HEK293 (cell line): Measurements from ENCODE around the gene KLF13.

ENCODE experiments used
- CTCF ChIA-PET: fragments of 350-600 bp; formaldehyde crosslinking; extraction: SDS; loops from one replicate; lab custom pipeline; 2021; ENCODE audit warnings: antibody characterized with exemption; lab: Yijun Ruan, JAX
- POLR2A ChIA-PET: fragments of 300-600 bp; formaldehyde crosslinking; extraction: SDS; loops from one replicate; lab custom pipeline; 2020; ENCODE audit warnings: antibody characterized with exemption, inconsistent platforms; lab: Yijun Ruan, JAX
- H3K27ac ChIP-seq: fragments of 200-500 bp; sonication (Bioruptor generic); 2 replicates; pipeline ENCODE4 v1.5.1; 2014; ENCODE audit warnings: low read depth, low read length, control low read depth, inconsistent platforms; ENCODE audit errors: extremely low read depth
- H3K36me3 ChIP-seq, 2 experiments: fragments of 200-500 bp in 1 of 2; sonication (Bioruptor generic) in 1 of 2; 1 replicate in 1 of 2; 2 replicates in 1 of 2; pipeline ENCODE4 v1.5.1; 2014 to 2017; ENCODE audit warnings: inconsistent platforms in 2 of 2, low read length in 2 of 2; ENCODE audit not compliant: control insufficient read depth in 2 of 2, insufficient read depth in 1 of 2
- H3K4me1 ChIP-seq: fragments of 200-500 bp; sonication (Bioruptor generic); 2 replicates; pipeline ENCODE4 v1.5.1; 2014; ENCODE audit warnings: mild to moderate bottlenecking, low read length, inconsistent platforms; ENCODE audit not compliant: control insufficient read depth, insufficient read depth
- H3K4me3 ChIP-seq: 2 replicates; pipeline ENCODE4 v1.5.1; 2011; ENCODE audit warnings: low read depth, mild to moderate bottlenecking, control low read depth, low read length, moderate library complexity
- H3K9me3 ChIP-seq: fragments of 200-500 bp; sonication (Bioruptor generic); 2 replicates; pipeline ENCODE4 v1.5.1; 2014; ENCODE audit warnings: low read depth, low read length, inconsistent platforms; ENCODE audit not compliant: control insufficient read depth, insufficient read depth
- GLI4 ChIP-seq: fragments of 450-650 bp; formaldehyde crosslinking; IDR thresholded peaks from 2 replicates; pipeline ENCODE4 v1.5.1; 2016; ENCODE audit warnings: missing biosample characterization, missing genetic modification characterization
- GLIS1 ChIP-seq: fragments of 450-650 bp; formaldehyde crosslinking; IDR thresholded peaks from 2 replicates; pipeline ENCODE4 v1.5.1; 2016; ENCODE audit warnings: missing biosample characterization, missing genetic modification characterization
- KLF1 ChIP-seq: fragments of 450-650 bp; formaldehyde crosslinking; IDR thresholded peaks from 2 replicates; pipeline ENCODE4 v1.5.1; 2016; ENCODE audit warnings: missing biosample characterization, missing genetic modification characterization
- KLF9 ChIP-seq: fragments of 450-650 bp; formaldehyde crosslinking; IDR thresholded peaks from 2 replicates; pipeline ENCODE4 v1.5.1; 2016; ENCODE audit warnings: missing biosample characterization, missing genetic modification characterization, low read depth
- PATZ1 ChIP-seq: fragments of 450-650 bp; formaldehyde crosslinking; IDR thresholded peaks from 2 replicates; pipeline ENCODE4 v1.5.1; 2016; ENCODE audit warnings: missing biosample characterization, missing genetic modification characterization
- SP7 ChIP-seq: fragments of 450-650 bp; formaldehyde crosslinking; IDR thresholded peaks from 2 replicates; pipeline ENCODE4 v1.5.1; 2016; ENCODE audit warnings: missing biosample characterization, missing genetic modification characterization
- WT1 ChIP-seq: fragments of 450-650 bp; formaldehyde crosslinking; IDR thresholded peaks from 2 replicates; pipeline ENCODE4 v1.5.1; 2016; ENCODE audit warnings: missing biosample characterization, missing genetic modification characterization
- ZBTB10 ChIP-seq: fragments of 450-650 bp; formaldehyde crosslinking; IDR thresholded peaks from 2 replicates; pipeline ENCODE4 v1.5.1; 2016; ENCODE audit warnings: missing biosample characterization, missing genetic modification characterization
- ZBTB26 ChIP-seq: fragments of 450-650 bp; formaldehyde crosslinking; optimal IDR thresholded peaks from 2 replicates; pipeline ENCODE3; 2016; ENCODE audit warnings: missing biosample characterization, mild to moderate bottlenecking, missing genetic modification characterization
- ZBTB48 ChIP-seq: fragments of 450-650 bp; formaldehyde crosslinking; IDR thresholded peaks from 2 replicates; pipeline ENCODE4 v1.5.1; 2016; ENCODE audit warnings: missing biosample characterization, missing genetic modification characterization
- ZBTB6 ChIP-seq: fragments of 450-650 bp; formaldehyde crosslinking; IDR thresholded peaks from 2 replicates; pipeline ENCODE4 v1.5.1; 2017; ENCODE audit warnings: missing biosample characterization, missing genetic modification characterization
- ZBTB8A ChIP-seq: fragments of 450-650 bp; formaldehyde crosslinking; IDR thresholded peaks from 2 replicates; pipeline ENCODE4 v1.5.1; 2016; ENCODE audit warnings: missing biosample characterization, missing genetic modification characterization
- ZNF114 ChIP-seq: fragments of 450-650 bp; formaldehyde crosslinking; IDR thresholded peaks from 2 replicates; pipeline ENCODE4 v1.5.0; 2017; ENCODE audit warnings: missing biosample characterization, missing genetic modification characterization
- ZNF138 ChIP-seq: fragments of 450-650 bp; formaldehyde crosslinking; IDR thresholded peaks from 2 replicates; pipeline ENCODE4 v1.5.1; 2016; ENCODE audit warnings: missing biosample characterization, missing genetic modification characterization, borderline replicate concordance
- ZNF148 ChIP-seq: fragments of 450-650 bp; formaldehyde crosslinking; IDR thresholded peaks from 2 replicates; pipeline ENCODE4 v1.5.0; 2017; ENCODE audit warnings: missing biosample characterization, missing genetic modification characterization, borderline replicate concordance
- ZNF221 ChIP-seq: fragments of 450-650 bp; formaldehyde crosslinking; IDR thresholded peaks from 2 replicates; pipeline ENCODE4 v1.5.1; 2017; ENCODE audit warnings: missing biosample characterization, missing genetic modification characterization, borderline replicate concordance
- ZNF223 ChIP-seq: fragments of 450-650 bp; formaldehyde crosslinking; IDR thresholded peaks from 2 replicates; pipeline ENCODE4 v1.5.1; 2016; ENCODE audit warnings: missing biosample characterization, missing genetic modification characterization
- ZNF423 ChIP-seq: fragments of 450-650 bp; formaldehyde crosslinking; IDR thresholded peaks from 2 replicates; pipeline ENCODE4 v1.5.1; 2016; ENCODE audit warnings: missing biosample characterization, missing genetic modification characterization
- ZNF449 ChIP-seq: fragments of 450-650 bp; formaldehyde crosslinking; IDR thresholded peaks from 2 replicates; pipeline ENCODE4 v1.5.1; 2017; ENCODE audit warnings: missing biosample characterization, mild to moderate bottlenecking, missing genetic modification characterization, moderate library complexity
- ZNF514 ChIP-seq: fragments of 450-650 bp; formaldehyde crosslinking; IDR thresholded peaks from 2 replicates; pipeline ENCODE4 v1.5.1; 2016; ENCODE audit warnings: missing biosample characterization, missing genetic modification characterization
- ZNF548 ChIP-seq: fragments of 450-650 bp; formaldehyde crosslinking; IDR thresholded peaks from 2 replicates; pipeline ENCODE4 v1.5.1; 2016; ENCODE audit warnings: missing biosample characterization, missing genetic modification characterization
- ZNF600 ChIP-seq: fragments of 450-650 bp; formaldehyde crosslinking; IDR thresholded peaks from 2 replicates; pipeline ENCODE4 v1.5.1; 2016; ENCODE audit warnings: missing biosample characterization, missing genetic modification characterization
- ZNF768 ChIP-seq: fragments of 450-650 bp; formaldehyde crosslinking; IDR thresholded peaks from 2 replicates; pipeline ENCODE4 v1.5.1; 2018; ENCODE audit warnings: missing biosample characterization, mild to moderate bottlenecking, missing genetic modification characterization
- ZNF791 ChIP-seq: fragments of 450-650 bp; formaldehyde crosslinking; IDR thresholded peaks from 2 replicates; pipeline ENCODE4 v1.5.1; 2016; ENCODE audit warnings: missing biosample characterization, missing genetic modification characterization
- ZNF830 ChIP-seq: fragments of 450-650 bp; IDR thresholded peaks from 2 replicates; pipeline ENCODE4 v1.5.0; 2018; ENCODE audit warnings: missing biosample characterization, missing genetic modification characterization, low read depth, mild to moderate bottlenecking, moderate library complexity
- ZSCAN30 ChIP-seq: fragments of 450-650 bp; IDR thresholded peaks from 2 replicates; pipeline ENCODE4 v1.5.1; 2018; ENCODE audit warnings: missing biosample characterization, mild to moderate bottlenecking, missing genetic modification characterization, moderate library complexity

Gene KLF13

GRCh38 chr15:31324806-31325594 is 1.6 kb upstream of the KLF13 start (continued):
- TF ChIP-seq ZNF768 (no peak), ZBTB6 (tag by site-specific recombination) (no peak), ZNF114 (no peak), ZNF148 (no peak), ZNF221 (no peak), ZNF830 (no peak), GLI4 (tag by site-specific recombination) (no peak), ZNF138 (no peak), WT1 (tag by site-specific recombination) (no peak), SP7 (tag by site-specific recombination) (no peak), ZSCAN30 (tag by site-specific recombination) (no peak), ZNF600 (tag by site-specific recombination) (no peak)

GRCh38 chr15:31325595-31326155 is 960 bp upstream of the KLF13 start:
- no peaks in the 10 kb centered on the region for H3K4me1 ChIP-seq
- POLR2A ChIA-PET = interaction anchor here (0.5 to 1.6 kb wide), 2 partner anchors 66 to 83 kb away, joined by 3 to 4 read pairs; no protein-coding TSS in a partner anchor
- CTCF ChIA-PET = interaction anchor here (0.6 kb wide), 2 partner anchors 57 to 74 kb away, joined by 3 read pairs; no protein-coding TSS in a partner anchor
- H3K27ac ChIP-seq = peak overlapping the region; percentile 98
- peak overlapping the region; percentile 60 for H3K4me3 ChIP-seq
- H3K9me3 ChIP-seq = no peaks in the 10 kb centered on the region
- no peaks in the 10 kb centered on the region for H3K36me3 ChIP-seq
- peak; percentile 89 for TF ChIP-seq KLF1 (tag by site-specific recombination)
- TF ChIP-seq ZBTB26 (tag by site-specific recombination) = peak; percentile 67
- peak; percentile 46 for TF ChIP-seq KLF9 (tag by site-specific recombination)
- no peak for TF ChIP-seq ZNF791
- 0 out of 2 replicates have a peak, but pooled peaks have one; percentile 63 for TF ChIP-seq ZNF223
- no peak for TF ChIP-seq ZNF514
- TF ChIP-seq ZNF548 (tag by site-specific recombination) = no peak
- peak; percentile 3; the same call in 1 of the 2 replicates for TF ChIP-seq PATZ1 (tag by site-specific recombination)
- 0 out of 2 replicates have a peak, but pooled peaks have one; percentile 29 for TF ChIP-seq ZBTB48
- TF ChIP-seq ZBTB10 (tag by site-specific recombination) = no peak
- TF ChIP-seq ZBTB8A (tag by site-specific recombination) = peak; percentile 87
- peak; percentile 61 for TF ChIP-seq GLIS1
- peak; percentile 71 for TF ChIP-seq ZNF449
- no peak for TF ChIP-seq ZNF423 (tag by site-specific recombination)
